Muscle of leg (tissue), 11 donors: ENCODE results near the gene ZNF177. TPM values are rescaled to one million over a fixed set of nuclear protein-coding genes. Genes with fewer than 3 reads are reported as not detected.
A peak's percentile ranks its signal among the peaks of the same experiment; 100 is the strongest.

Source experiments
- DNase-seq: peaks from one replicate; pipeline ENCODE4 v3.0.0; 2013
- H3K27ac ChIP-seq: one replicate; pipeline ENCODE4 v1.5.1; 2013; ENCODE audit warnings: mild to moderate bottlenecking, low read length, control low read depth
- H3K27me3 ChIP-seq: one replicate; pipeline ENCODE4 v1.6.1; 2013; ENCODE audit warnings: low read length; ENCODE audit not compliant: control insufficient read depth, insufficient read depth
- H3K36me3 ChIP-seq: one replicate; pipeline ENCODE4 v1.6.1; 2013; ENCODE audit warnings: low read length; ENCODE audit not compliant: control insufficient read depth, insufficient read depth
- H3K4me1 ChIP-seq: one replicate; pipeline ENCODE4 v1.6.1; 2013; ENCODE audit warnings: low read length; ENCODE audit not compliant: control insufficient read depth, insufficient read depth
- H3K4me3 ChIP-seq: one replicate; pipeline ENCODE4 v1.5.1; 2013; ENCODE audit warnings: low read length, control low read depth
- H3K9me3 ChIP-seq: replicated peaks from 2 replicates; pipeline ENCODE4 v1.6.1; 2013; ENCODE audit warnings: low read depth, low read length; ENCODE audit not compliant: control insufficient read depth
- WGBS: methylation state at CpG from one replicate; pipeline ENCODE4 v1.1.5; 2013; ENCODE audit warnings: missing lambda C conversion rate; ENCODE audit not compliant: insufficient coverage; 5-methylcytosine and 5-hydroxymethylcytosine counted together
- polyA plus RNA-seq, 8 donors: library from polyadenylated mRNA; unstranded; fragments of 120-200 nt; gene quantifications; one replicate each; pipeline versions ENCODE4 v1.2.1 to v1.2.3, GENCODE V29; 2013; ENCODE audit warnings: inconsistent platforms in 1 of 8, low replicate concordance in 1 of 8; ENCODE audit not compliant: insufficient read length in 8 of 8, insufficient read depth in 1 of 8
- total RNA-seq: library from RNA; stranded (reverse); fragments of 120-200 nt; gene quantifications from one replicate; pipeline ENCODE4 v1.2.4, GENCODE V29; 2013

The ZNF177 gene
- total and polyA plus RNA-seq, 9 donors = 2.9 to 6.7 (median 5.2) TPM

DNA sequence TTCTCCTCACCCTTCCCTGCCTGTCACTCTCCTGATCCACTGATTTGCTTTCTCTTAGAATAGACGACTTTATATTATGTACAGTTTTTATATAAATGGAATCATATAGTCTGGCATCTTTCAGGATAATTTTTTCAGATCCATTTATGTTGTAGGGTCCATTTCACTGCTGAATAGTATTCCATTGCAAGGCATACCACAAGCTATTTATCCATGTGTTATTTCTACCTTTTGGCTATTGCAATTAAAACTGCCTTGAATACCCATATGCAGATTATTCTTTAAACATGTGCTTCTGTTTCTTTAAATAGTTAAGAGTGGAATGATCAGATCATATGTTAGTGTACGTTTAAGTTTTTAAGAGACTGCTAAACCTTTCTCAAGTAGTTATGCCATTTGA, 17.8 kb upstream of the ZNF177 start:
- no peak overlapping the region for H3K4me3 ChIP-seq
- no CpG with 5 or more reads among the region's 2 CpGs for WGBS

DNA sequence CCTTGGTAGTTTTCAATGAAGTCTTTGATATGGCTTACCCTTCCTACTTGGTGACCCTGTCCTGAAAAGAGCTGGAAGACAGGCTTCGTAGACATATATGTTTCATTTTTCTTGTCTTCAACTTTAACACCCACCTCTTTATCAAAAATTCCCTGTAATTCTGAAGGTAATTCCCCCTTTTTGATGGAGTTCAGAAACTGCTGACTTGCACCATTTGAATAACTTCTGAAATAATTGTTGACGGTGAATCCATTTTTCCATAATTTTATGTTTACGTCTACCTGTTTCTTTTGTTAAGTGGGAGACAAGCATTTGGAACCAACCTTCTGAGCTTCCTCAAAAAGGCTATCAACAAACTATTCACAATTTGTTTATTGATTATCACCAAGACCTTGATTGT, 14.6 kb upstream of the ZNF177 start:
- no peak for DNase-seq
- no peak overlapping the region for H3K27ac ChIP-seq
- H3K4me3 ChIP-seq = no peak overlapping the region
- H3K27me3 ChIP-seq = no peaks in the 10 kb centered on the region
- peaks cover 13% of the 10 kb centered on the region for H3K36me3 ChIP-seq
- H3K9me3 ChIP-seq = peaks cover 63% of the 10 kb centered on the region
- no CpG with 5 or more reads among the region's 3 CpGs for WGBS
- H3K4me1 ChIP-seq = no peaks in the 10 kb centered on the region

More for the DNA sequence above, 17.8 kb upstream of the ZNF177 start:
- no peaks in the 10 kb centered on the region for H3K27me3 ChIP-seq
- H3K9me3 ChIP-seq = peaks cover 72% of the 10 kb centered on the region
- H3K4me1 ChIP-seq = no peaks in the 10 kb centered on the region
- no peak overlapping the region for H3K27ac ChIP-seq
- no peak for DNase-seq
- H3K36me3 ChIP-seq = peaks cover 24% of the 10 kb centered on the region

DNA sequence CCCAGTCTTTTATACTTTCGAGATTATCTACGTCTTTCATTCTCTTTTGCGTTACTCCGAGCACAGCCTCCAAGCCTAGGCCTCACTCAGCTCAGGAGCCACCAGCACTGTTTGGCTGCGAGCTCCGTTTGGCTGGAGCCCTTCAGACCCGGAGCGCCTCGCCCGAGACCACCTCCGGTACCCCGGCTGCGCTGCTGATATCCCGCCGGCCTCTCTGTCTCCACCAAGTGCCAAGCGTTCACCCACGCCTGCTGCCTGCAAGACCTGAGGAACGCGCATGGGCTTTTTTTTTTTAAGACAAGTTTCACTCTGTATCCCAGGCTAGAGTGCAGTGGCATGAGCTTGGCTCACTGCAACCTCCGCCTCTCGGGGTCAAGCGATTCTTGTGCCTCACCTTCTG, 14.1 kb upstream of the ZNF177 start:
- DNase-seq = no peak
- H3K27me3 ChIP-seq = no peaks in the 10 kb centered on the region
- H3K27ac ChIP-seq = no peak overlapping the region
- H3K9me3 ChIP-seq = peaks cover 59% of the 10 kb centered on the region
- WGBS = 95% methylated on average over 21 of the region's 22 CpGs
- peaks cover 10% of the 10 kb centered on the region for H3K36me3 ChIP-seq
- H3K4me1 ChIP-seq = no peaks in the 10 kb centered on the region
- no peak overlapping the region for H3K4me3 ChIP-seq

GRCh38 chr19:9352505-9352904, 10.3 kb upstream of the ZNF177 start:
- no peak for DNase-seq
- Histone ChIP-seq H3K36me3 (peaks cover 6% of the 10 kb centered on the region), H3K9me3 (peaks cover 56% of the 10 kb centered on the region), H3K27ac (no peak overlapping the region), H3K27me3 (no peaks in the 10 kb centered on the region), H3K4me1 (no peaks in the 10 kb centered on the region), H3K4me3 (no peak overlapping the region)
- WGBS = no CpG with 5 or more reads among the region's 2 CpGs

DNA sequence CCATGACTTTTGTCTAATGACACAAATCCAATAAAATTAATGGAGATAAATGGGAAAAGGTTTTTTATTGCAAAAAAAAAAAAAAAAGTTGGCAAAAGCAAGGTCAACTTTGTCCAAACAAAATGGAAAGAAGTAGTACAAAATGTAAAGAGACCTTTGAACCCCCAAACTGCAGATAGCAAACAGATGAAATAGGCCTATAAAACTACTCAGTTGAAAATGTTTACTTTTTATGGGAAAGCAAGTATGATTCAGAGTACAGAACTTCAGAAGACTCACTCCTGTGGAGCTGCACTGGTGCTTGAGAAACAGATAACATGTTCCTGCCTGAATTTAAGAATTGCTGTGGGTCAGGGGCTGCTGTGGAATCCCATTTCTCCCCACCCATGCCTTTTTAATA, 9.8 kb upstream of the ZNF177 start:
- no peaks in the 10 kb centered on the region for H3K4me1 ChIP-seq
- H3K27me3 ChIP-seq = no peaks in the 10 kb centered on the region
- no peak overlapping the region for H3K27ac ChIP-seq
- H3K9me3 ChIP-seq = peaks cover 57% of the 10 kb centered on the region
- no peak overlapping the region for H3K4me3 ChIP-seq
- no peak for DNase-seq
- peaks cover 11% of the 10 kb centered on the region for H3K36me3 ChIP-seq

GRCh38 chr19:9354651-9355050, 8.2 kb upstream of the ZNF177 start:
- Histone ChIP-seq H3K36me3 (peaks cover 11% of the 10 kb centered on the region), H3K4me3 (no peak overlapping the region)

DNA sequence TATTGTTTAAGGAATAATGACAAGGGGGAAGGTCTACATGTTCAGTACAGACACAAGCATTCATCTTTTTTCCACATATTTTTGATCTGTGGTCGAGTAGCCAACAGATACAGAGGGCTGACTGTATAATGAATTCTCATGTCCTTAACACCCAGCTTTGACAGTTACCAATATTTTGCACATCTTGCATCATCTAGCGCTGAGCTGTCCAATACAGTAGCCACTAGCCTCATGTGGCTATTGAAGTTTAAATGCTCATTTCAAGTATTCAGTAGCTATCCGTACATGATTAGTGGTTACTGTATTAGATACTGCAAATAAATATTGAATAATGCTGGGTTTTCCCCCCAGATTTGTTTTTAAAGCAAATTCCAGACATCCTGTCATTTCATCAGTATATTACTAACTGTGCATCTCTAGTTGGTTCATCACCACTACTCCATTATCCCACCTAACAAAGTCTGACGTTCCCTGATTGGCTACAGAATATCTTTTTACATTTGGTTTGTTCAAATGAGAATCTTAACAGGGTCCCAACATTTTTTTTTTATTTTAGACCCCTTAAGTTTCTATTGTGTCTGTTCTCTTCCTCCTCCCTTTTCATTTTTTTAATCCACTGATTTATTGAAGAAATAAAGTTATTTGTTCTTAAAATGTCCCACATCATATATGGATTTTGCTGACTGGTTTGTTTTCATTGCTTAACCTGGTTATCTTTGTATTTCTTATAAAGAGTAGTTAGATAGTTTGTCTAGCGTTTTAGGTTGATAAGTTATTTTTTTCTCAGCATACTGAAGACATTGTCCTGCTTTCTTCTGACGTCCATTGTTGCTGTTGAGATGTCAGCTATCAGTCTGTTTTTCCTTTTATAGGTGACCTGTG, 8.2 kb downstream of the ZNF177 start:
- DNase-seq = no peak
- Histone ChIP-seq H3K4me3 (no peak overlapping the region), H3K27ac (no peak overlapping the region), H3K9me3 (peaks cover 41% of the 10 kb centered on the region), H3K4me1 (no peaks in the 10 kb centered on the region), H3K27me3 (no peaks in the 10 kb centered on the region), H3K36me3 (peaks cover 12% of the 10 kb centered on the region)
- no CpG with 5 or more reads among the region's 6 CpGs for WGBS

More at GRCh38 chr19:9354651-9355050, 8.2 kb upstream of the ZNF177 start:
- 54% methylated on average over 2 of the region's 2 CpGs for WGBS
- Histone ChIP-seq H3K9me3 (peaks cover 56% of the 10 kb centered on the region), H3K27ac (no peak overlapping the region), H3K4me1 (no peaks in the 10 kb centered on the region), H3K27me3 (no peaks in the 10 kb centered on the region)
- DNase-seq = peak; percentile 2

DNA sequence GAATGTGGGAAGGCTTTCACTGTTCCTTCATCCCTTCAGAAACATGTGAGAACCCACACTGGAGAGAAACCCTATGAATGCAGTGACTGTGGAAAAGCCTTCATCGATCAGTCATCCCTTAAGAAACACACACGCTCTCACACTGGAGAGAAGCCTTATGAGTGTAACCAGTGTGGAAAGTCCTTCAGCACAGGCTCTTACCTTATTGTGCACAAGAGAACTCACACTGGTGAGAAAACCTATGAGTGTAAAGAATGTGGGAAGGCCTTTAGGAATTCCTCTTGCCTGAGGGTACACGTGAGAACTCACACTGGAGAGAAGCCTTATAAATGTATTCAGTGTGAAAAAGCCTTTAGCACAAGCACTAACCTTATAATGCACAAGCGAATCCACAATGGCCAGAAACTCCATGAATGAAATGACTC, 18.6 kb downstream of the ZNF177 start:
- Histone ChIP-seq H3K27ac (no peak overlapping the region), H3K4me1 (no peaks in the 10 kb centered on the region), H3K4me3 (no peak overlapping the region), H3K36me3 (peaks cover 72% of the 10 kb centered on the region), H3K27me3 (no peaks in the 10 kb centered on the region), H3K9me3 (peaks cover 81% of the 10 kb centered on the region)
- DNase-seq = no peak
- WGBS = no CpG with 5 or more reads among the region's 4 CpGs

GRCh38 chr19:9406798-9407352, 44.1 kb downstream of the ZNF177 start:
- 1% methylated on average over 31 of the region's 39 CpGs for WGBS

GRCh38 chr19:9407827-9408226, 45.0 kb downstream of the ZNF177 start:
- Histone ChIP-seq H3K36me3 (peaks cover 5% of the 10 kb centered on the region), H3K27me3 (no peaks in the 10 kb centered on the region), H3K9me3 (peaks cover 62% of the 10 kb centered on the region), H3K27ac (no peak overlapping the region), H3K4me1 (peaks cover 2% of the 10 kb centered on the region), H3K4me3 (no peak overlapping the region)
- WGBS = 94% methylated on average over 4 of the region's 5 CpGs
- DNase-seq = no peak

More at GRCh38 chr19:9406798-9407352, 44.1 kb downstream of the ZNF177 start:
- Histone ChIP-seq H3K27ac (peak overlapping the region; percentile 49), H3K36me3 (no peaks in the 10 kb centered on the region), H3K4me3 (peak overlapping the region; percentile 65), H3K9me3 (peaks cover 53% of the 10 kb centered on the region), H3K27me3 (no peaks in the 10 kb centered on the region), H3K4me1 (peaks cover 2% of the 10 kb centered on the region)
- peak; percentile 89 for DNase-seq
